CD4-positive, alpha-beta T cell treated with Interleukin-1 beta for 1 hour (primary cell): ENCODE results near the gene EFNA3.

Experiments used
- DNase-seq, 2 donors: peaks; one replicate each; pipeline ENCODE4 v3.0.0-alpha.2; 2020 to 2022

EFNA3 gene

DNA sequence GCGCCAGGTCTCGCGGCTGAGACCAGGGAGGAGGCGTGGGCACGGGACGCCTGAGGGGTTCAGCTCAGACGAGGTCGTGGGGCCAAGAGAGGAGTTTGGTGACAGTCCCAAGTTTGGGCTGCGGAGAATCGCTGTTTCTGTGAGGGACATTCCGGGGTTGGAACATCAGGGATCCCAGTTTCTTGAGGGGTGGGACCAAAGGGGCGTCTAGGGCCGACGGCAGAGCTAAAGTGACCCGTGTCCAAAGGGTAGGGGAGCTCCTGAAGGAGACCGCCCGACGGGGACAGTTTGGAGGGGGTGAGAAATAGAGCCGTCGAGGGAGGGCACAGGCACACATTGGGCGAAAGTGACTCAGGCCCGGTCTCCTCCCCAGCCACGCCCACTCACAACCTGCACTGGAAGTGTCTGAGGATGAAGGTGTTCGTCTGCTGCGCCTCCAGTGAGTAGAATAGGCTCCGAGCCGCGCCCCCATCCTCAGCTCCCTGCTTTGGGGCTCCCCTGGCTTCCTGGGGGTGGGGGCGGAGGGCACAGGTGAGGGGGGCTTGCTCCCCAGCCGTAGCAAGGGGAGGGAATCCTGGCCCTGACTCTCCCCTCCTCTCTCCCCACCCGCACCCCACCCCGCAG lies 7.0 kb downstream of the EFNA3 start:
- peak; percentile 72 for DNase-seq

DNA sequence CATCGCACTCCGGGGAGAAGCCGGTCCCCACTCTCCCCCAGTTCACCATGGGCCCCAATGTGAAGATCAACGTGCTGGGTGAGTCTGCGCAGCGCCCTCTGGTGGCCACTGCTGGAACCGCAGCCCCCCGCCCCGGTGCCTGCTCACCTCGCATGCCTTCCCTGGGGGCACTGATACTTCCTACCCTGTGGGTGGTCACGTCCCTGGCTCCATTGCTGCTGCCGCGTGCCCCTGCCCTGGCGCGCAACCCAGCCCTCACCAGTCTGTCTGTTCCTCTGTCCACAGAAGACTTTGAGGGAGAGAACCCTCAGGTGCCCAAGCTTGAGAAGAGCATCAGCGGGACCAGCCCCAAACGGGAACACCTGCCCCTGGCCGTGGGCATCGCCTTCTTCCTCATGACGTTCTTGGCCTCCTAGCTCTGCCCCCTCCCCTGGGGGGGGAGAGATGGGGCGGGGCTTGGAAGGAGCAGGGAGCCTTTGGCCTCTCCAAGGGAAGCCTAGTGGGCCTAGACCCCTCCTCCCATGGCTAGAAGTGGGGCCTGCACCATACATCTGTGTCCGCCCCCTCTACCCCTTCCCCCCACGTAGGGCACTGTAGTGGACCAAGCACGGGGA lies 7.6 kb downstream of the EFNA3 start:
- peak; percentile 77 to 82 for DNase-seq

DNA sequence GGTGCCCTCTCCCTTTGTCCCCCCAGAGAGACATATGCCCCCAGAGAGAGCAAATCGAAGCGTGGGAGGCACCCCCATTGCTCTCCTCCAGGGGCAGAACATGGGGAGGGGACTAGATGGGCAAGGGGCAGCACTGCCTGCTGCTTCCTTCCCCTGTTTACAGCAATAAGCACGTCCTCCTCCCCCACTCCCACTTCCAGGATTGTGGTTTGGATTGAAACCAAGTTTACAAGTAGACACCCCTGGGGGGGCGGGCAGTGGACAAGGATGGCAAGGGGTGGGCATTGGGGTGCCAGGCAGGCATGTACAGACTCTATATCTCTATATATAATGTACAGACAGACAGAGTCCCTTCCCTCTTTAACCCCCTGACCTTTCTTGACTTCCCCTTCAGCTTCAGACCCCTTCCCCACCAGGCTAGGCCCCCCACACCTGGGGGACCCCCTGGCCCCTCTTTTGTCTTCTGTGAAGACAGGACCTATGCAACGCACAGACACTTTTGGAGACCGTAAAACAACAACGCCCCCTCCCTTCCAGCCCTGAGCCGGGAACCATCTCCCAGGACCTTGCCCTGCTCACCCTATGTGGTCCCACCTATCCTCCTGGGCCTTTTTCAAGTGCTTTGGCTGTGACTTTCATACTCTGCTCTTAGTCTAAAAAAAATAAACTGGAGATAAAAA lies 8.4 kb downstream of the EFNA3 start:
- DNase-seq: no peak

DNA sequence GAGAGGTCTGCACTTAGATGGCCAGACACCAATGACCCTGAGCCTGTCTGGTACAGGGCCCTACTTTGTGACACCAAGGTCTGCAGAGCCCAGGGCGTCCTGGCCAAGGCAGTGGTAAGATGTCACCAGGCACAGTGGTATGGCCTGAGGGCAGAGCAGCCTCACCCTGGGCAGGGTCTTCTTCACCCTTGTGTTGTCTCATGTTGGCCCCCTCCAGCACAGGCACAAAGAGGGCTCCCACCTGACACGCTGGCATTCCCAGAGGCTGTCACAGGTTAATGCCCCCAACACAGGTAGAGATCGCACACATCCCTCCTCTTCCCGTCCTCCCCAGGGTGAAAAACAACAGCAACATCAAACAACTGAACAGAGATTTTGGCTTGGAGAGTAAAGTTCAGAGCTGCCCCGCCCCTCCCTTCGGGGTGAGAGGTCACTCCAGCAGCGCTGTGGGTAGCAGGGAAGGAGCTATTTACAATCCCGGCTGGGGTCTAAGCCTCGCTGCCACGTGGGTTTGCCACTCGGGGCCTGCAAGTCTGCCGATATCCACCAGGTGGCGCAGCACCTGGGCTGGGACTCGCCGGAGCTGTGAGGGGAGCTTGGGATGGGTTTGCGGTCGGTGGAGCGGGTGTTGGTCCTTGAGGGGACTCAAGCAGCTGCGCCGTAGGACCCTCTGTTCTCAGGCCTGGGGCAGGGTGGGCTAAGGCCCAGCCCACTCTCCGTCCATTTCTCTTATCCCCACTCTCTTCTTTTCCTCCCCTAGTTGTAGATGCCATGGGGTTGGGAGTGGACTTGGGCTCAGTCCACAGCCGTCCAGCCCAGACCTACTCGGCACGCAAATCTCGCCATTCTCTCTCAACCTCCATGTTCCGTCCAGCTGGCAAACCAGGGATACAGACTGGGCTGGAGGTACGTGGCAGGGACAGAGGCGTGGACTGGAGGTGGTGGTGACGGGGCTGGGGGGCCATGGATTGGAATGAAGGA lies 12.7 kb downstream of the EFNA3 start:
- DNase-seq: peak; percentile 78 to 83

DNA sequence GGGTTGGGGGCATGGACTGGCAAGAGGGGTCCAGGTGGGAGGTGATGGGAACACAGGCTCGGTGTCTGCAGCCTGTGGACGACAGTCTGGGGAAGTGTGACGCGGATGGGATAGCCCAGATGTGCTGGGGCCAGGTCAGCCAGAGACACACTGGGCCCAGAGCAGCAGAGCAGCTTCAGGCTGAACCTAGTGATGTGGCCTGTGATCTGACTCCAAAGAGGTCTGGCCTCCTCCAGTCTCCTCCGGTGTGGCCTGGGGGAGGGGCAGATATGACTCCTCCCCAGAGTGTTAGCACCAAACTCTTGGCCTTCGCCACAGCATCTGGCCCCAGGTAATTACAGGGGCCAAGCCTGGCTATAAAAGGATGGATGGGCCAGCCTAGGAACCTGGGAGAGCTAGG lies 13.5 kb downstream of the EFNA3 start:
- no peak for DNase-seq

DNA sequence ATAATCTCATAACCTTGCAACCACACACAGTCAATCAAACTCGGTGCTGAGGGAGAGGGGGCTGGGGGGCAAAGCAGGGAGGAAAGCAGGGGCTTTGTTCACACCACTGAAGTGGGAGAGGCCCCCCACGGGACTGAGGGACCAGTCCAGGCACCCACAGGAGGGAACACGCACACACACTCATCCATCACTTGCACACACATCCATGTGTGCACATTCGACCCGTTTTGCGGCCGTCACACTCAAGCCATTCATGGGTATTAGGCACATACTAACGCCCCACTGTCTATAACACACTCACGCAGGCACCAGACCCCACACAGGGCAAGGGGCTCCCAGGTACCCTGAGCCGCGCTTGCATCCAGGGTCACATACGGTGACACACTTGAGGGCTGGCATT lies 14.0 kb downstream of the EFNA3 start:
- no peak for DNase-seq

DNA sequence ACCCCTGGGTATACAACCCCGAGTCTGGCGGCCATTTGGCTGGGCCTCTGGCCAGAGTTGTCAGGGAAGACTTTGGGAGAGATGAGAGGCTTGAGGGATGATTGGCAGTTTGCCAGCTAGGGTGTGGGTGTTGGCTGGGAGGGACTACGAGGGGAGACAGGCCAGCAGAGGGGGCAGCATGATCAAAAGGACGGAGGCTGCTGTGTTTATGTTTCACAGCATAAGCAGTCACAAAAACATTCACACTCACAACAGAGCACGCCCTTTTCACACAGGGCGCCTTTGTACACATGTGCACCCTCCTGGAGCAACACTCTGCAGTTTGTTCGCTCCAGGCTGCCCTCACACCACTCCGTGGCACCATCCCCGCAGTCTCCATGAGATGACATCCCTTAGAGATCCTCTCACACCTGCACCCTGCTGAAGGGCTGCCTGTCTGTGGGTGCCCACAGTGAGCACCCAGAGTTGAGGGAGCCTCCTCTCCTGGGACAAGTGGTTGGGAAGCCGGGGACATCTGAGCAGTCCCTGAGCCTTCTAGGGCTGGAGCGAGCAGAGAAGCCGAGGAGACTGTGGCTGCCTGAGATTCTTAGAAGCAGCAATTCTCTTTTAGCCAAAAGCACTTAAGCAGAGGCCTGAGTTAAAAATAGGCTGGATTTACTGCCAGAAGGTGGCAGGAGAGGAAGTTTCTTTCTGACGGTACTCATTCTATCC lies 15.4 kb downstream of the EFNA3 start:
- DNase-seq: no peak

DNA sequence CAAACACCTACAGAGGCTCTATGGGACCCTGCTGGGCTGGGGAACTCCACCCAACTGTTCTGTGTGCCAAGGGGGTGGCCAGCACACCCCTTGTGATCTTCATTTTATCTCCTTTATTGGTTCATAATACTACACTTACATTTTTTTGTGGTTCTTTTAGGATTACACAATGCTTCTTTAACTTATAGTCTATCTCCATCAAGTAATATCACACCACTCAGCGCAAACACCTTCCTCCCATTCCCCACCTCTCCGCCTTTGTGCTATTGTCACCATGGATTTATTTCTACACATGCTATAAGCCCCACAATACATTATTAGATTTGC lies 15.9 kb downstream of the EFNA3 start:
- no peak for DNase-seq

DNA sequence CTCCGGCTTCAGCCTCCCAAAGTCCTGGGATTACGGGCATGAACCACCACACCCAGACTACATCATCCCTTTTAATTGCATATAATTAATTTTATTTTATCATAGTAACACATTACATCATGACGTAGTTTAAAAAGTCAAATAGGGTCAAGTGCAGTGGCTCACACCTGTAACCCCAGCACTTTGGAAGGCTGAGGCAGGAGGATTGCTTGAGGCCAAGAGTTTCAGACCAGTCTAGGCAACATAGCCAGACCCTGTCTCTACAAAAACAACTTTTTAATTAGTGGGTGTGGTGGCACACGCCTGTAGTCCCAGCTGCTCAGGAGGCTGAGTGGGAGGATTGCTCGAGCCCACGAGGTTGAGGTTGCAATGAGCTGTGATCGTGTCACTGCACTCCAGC lies 20.7 kb downstream of the EFNA3 start:
- no peak for DNase-seq

DNA sequence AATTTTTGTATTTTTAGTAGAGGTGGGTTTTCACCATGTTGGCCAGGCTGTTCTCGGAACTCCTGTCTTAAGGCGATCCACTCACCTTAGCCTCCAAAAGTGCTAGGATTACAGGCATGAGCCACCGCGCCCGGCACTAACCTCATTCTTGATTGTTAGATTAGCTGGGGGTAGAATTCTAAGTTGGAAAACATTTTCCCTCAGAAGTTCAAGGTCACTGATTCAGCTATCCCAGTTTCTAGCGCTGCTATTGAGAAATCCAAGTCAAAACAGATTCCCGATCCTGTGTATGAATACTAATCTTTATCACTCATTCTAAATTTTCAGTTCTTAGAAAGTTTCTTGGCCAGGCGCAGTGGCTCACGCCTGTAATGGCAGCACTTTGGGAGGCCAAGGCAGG lies 24.7 kb downstream of the EFNA3 start:
- DNase-seq: no peak

DNA sequence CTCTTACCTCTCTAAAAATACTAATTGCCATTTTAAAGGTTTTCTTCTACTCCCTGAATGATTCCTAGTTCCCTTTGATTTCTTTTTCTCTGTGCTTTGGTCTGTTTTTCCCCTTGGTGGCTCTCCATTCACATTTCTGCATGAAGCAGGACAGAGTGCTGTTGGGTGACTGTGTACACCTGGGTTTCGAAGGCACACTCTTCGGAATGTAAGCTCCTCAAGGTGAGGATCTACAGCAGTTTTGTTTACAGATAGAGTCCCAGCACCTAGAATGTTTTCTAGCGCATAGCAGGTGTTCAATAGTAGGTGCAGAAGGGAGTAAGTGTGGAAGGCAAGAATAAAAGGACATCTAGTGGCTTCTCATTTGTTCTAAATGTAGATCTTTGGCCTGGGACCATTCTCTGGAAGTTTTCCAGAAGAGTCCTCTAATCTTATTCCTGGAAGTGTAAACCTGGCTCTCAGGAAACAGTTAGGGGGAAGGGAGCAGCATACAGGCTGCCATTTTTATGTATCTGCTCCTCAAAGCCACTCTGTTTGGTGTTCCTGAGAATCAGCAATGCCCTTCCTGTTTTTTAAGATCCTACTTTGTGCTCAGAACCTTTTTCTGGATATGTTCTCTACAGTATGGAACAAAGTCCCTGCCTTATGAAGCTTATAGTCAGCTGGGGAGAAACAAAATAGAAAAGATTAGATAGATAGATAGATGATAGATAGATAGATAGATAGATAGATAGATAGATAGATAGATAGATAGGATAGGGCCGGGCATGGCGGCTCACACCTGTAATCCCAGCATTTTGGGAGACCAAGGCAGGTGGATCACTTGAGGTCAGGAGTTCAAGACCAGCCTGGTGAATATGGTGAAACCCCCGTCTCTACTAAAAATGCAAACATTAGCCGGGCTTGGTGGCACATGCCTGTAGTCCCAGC lies 26.2 kb downstream of the EFNA3 start:
- DNase-seq: no peak

DNA sequence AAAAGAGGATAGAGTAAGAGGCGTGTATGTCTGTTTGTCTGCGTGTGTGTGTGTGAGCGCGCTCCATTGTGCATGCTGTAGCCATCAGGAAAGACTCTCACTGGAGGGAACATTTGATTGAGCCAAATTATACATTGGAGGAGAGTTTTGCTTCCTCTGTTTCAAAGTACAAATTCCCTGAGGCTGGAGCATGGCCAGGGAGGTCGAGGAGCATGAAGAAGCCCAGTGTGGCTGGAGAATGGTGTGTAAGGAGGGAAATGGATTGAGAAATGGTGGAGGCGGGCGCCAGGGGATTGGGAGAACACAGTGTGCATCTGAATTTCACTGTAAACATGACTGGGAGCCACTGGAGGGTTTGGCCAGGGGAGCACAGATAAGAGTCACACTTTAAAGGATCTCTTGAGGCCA lies 27.0 kb downstream of the EFNA3 start:
- no peak for DNase-seq

DNA sequence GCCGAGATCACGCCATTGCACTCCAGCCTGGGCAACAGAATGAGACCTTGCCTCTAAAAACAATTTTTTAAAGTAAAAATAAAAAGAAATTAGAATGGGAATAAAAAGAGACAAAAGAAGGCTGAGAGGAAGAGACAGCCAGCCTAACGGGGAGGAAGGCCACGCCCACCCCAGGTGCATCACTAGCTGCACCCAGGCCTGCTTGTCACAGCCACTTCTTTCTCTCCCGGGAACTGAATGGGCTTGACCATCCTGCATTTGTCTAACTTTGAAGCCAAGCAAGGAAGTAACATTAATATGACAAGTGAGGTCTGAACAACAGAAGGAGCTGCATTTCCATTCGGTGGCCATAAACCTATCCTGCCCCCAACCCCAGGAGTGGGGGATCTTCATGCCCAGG lies 28.2 kb downstream of the EFNA3 start:
- DNase-seq: no peak

DNA sequence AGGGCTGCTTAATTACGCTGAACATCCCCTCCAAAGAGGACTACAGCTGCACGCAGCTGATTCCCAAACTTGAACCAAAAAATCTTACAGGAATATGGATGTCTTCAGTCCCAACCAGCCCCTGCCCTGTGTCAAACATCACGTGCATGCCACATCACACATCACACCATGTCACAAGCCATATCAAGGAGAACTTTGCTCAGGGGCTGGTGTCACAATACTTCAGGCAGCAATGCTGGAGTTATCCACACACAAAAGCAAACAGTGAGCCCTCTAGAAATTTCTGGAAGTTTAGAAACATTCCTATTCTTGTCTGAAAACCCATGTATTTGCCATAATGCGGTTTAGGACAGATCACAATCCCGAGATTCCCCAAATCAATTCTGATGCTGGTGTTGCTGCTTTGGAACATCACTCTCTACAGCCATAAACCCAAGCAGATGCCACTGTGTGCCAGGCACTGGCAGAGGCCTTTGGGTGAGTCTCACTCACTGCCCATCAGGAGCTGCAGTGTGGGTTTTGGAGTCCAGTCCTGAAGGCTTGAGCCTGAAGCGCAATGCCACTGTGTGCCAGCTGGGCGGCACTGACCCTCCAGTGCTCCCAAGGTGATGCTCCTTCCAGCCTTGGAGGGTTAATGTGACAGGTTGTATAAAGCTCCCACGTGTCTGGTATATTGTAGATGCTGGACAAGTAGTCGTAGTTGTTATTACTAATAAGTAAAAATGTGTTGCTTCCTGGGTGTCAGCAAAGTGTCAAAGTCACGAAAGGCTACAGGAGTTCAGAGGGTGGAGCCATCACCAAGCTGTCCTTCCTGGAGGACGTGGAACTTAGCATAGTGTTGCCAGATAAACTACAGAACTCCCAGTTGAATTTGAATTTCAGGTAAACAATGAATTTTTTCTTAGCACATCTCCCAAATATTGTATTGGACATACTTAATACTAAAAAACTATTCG lies 28.9 kb downstream of the EFNA3 start:
- DNase-seq: no peak

DNA sequence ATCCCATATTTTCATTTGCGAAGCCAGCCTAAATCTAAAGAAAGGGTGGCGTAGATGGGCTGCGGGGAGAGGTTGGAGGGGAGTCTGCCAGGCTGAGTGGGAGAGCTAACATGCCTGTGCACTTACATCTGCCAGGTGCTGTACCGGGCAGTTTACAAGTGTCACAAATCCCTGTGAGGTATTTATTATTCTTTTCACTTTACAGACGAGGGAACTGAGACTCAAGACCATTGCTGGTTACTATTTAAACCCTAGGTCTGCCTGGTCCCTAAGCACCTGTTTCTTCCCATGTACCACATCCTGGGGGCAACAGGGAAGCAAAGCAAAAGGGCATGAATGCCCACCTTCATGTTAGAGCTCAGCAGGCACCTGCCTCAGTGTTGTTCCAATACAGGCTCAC lies 29.7 kb downstream of the EFNA3 start:
- DNase-seq: no peak

DNA sequence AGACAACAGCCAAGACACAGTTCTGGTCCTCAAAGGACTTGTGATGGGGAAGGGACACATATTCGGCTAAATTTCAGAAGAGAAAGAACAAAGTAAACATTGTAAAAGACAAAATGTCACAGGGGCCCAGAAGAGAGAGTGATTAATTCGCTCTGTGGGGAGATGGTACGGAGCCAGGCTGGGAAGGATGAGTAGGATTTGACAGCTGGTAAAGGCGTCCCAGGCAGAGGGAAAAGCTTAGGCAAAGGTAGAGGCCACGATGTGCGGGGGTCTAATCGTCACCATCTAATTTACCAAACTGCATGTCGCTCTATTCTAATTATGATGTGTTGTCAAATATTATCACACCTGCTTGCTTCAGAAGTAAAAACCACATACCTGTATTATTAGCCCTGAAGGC lies 31.7 kb downstream of the EFNA3 start:
- DNase-seq: no peak

DNA sequence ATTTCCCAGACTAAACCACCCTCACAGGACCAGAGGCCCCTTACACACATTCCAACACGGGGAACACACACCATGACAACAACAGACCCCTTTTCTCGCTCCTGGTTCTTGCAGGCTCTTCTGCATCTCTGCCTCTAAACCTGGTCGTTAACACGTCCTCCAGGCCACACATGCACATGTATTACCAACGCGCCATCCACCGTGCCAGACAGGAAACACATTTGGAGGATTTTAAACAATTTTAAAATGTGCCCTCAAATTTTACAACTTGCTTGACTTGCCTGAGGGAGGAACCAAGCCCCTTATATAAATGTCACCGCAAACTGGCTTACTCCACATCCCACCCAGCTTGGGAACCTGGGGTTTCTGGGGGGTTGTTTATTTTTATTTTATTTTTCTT lies 32.2 kb downstream of the EFNA3 start:
- DNase-seq: no peak

DNA sequence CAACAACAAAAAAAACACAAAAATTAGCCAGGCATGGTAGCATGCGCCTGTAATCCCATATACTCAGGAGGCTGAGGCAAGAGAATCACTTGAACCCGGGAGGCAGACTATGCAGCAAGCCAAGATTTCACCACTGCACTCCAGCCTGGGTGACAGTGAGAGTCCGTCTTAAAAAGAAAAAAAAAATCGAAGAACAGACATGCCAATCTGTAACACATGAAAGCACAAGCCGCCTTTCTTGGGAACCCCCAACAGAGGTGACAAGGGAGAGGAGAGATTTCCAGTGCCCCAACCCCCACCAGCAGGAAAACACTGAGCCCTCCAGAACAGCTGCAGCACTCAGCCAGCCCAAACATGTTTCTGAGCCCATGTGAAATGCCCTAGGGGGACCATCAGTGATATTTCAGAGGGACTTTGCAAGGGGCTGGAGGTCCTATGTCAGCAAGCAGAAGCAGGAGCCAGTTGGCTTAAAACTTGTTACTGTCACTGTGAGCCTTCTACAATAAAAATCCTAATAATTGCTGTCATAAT lies 34.9 kb downstream of the EFNA3 start:
- no peak for DNase-seq

DNA sequence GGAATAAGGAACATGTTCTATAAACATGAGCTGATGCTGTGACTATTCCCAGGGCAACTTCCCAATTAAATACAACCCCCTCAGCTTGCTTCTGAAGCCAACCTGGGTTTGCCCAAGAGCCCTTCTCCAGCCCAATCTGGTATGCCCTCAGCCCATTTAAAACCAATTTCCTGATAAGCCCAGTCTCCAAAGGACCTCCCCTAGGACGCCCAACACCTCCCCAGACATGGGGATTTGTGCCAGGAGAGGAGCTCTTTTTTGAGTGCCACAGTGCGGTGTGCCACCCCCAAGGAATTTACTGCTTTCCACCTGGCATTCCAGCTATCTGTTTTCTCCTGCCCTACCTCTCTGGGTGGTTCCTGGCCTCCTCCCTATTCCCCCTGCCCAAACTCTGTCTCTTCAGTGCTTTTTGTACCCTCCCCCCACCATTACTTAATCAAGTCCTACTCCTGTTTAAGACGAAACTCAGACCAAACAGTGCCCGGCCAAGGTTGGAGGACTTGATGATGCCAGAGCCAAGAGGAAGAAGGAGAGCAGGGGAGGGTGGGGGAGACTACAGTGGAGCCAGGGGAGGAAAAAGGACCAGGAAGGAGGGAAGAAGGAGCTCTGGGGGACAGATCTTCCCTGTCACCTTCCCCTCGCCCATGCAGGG lies 37.6 kb downstream of the EFNA3 start:
- no peak for DNase-seq

DNA sequence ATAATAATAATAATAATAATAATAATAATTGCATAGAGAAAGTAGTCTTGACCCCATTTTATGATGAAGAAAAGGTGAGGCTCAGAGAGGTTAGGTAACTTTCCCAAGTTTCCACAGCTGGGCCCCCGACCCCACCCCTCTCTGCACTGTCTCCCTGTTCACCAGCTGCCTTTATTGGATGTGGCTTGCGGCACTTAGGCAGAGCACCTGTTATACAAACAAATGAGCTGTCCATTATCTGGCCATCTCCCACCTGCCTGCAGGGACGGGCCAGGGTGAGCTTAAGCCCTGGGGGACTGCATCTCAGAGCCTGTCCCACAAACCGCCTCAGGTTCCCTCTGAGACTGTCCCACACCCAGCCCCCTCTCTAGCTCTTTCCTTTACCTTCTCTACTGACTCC lies 39.0 kb downstream of the EFNA3 start:
- DNase-seq: no peak
